Measurements from ENCODE around the gene PCSK4.

DNA sequence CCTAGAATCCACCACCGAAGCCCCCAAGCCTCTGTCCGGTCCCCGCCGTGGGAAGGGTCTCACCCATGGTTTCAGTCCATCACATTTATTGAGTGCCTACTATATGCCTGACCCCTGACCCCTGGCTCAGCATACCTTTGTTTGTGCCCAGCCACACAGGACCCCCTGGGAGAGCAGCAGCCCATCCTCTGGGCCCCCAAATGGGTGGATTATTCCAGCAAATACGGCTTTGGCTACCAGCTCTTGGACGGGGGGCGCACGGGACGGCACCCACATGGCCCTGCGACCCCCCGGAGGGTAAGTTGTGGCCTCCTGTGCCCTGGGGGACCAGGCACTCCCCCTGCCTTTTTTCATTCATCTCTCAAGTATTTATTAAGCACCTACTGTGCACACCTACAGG lies 41.4 kb upstream of the PCSK4 start:
- TF ChIP-seq, protein P1, sequence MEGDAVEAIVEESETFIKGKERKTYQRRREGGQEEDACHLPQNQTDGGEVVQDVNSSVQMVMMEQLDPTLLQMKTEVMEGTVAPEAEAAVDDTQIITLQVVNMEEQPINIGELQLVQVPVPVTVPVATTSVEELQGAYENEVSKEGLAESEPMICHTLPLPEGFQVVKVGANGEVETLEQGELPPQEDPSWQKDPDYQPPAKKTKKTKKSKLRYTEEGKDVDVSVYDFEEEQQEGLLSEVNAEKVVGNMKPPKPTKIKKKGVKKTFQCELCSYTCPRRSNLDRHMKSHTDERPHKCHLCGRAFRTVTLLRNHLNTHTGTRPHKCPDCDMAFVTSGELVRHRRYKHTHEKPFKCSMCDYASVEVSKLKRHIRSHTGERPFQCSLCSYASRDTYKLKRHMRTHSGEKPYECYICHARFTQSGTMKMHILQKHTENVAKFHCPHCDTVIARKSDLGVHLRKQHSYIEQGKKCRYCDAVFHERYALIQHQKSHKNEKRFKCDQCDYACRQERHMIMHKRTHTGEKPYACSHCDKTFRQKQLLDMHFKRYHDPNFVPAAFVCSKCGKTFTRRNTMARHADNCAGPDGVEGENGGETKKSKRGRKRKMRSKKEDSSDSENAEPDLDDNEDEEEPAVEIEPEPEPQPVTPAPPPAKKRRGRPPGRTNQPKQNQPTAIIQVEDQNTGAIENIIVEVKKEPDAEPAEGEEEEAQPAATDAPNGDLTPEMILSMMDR (conservative IDR thresholded peaks at IDR 0.05; ENCODE audit: low read length) = no peak
- TF ChIP-seq EZH2phosphoT487 (IDR thresholded peaks at IDR 0.05; ENCODE audit: borderline replicate concordance, low read depth, low read length) = no peak

Data from OCI-LY7 (cell line).